Activated CD8-positive, alpha-beta memory T cell treated with anti-CD3 and anti-CD28 coated beads for 24 hours (primary cell): Measurements from ENCODE around the gene USP54.
"Not testable (repeated sequence)": the region's sequence is repeated elsewhere in the genome, so short reads cannot be mapped to it uniquely, and the experiment has no call there.

Experiments
- DNase-seq: peaks from one replicate; pipeline ENCODE4 v3.0.0-alpha.2; 2020

Gene USP54

GRCh38 chr10:73586583-73586984 is 4.6 kb downstream of the USP54 start:
- no peak for DNase-seq

GRCh38 chr10:73585327-73585726 is 5.8 kb downstream of the USP54 start:
- DNase-seq, result no peak

- no peak for DNase-seq
Measured at GRCh38 chr10:73584737-73585136, 6.4 kb downstream of the USP54 start.

GRCh38 chr10:73581918-73582317 is 9.2 kb downstream of the USP54 start:
- no peak for DNase-seq

- DNase-seq, result not testable (repeated sequence)
Measured at GRCh38 chr10:73578927-73579326, 12.2 kb downstream of the USP54 start.

GRCh38 chr10:73577788-73578187 is 13.4 kb downstream of the USP54 start:
- DNase-seq, result no peak

GRCh38 chr10:73576890-73577591 is 14.1 kb downstream of the USP54 start:
- DNase-seq, result no peak

GRCh38 chr10:73576178-73576889 is 14.8 kb downstream of the USP54 start:
- no peak for DNase-seq

GRCh38 chr10:73567025-73567424 is 24.1 kb downstream of the USP54 start:
- DNase-seq, result not testable (repeated sequence)

GRCh38 chr10:73561192-73561591 is 29.9 kb downstream of the USP54 start:
- no peak for DNase-seq

GRCh38 chr10:73559590-73559989 is 31.6 kb downstream of the USP54 start:
- DNase-seq, result no peak

- no peak for DNase-seq
Measured at GRCh38 chr10:73556855-73557254, 34.3 kb downstream of the USP54 start.

- no peak for DNase-seq
Measured at GRCh38 chr10:73554721-73555120, 36.4 kb downstream of the USP54 start.

- DNase-seq, result no peak
Measured at GRCh38 chr10:73553761-73554160, 37.4 kb downstream of the USP54 start.

GRCh38 chr10:73552819-73553715 is 38.1 kb downstream of the USP54 start:
- no peak for DNase-seq

GRCh38 chr10:73551515-73551914 is 39.6 kb downstream of the USP54 start:
- DNase-seq, result no peak

GRCh38 chr10:73545357-73545756 is 45.8 kb downstream of the USP54 start:
- DNase-seq, result no peak

- no peak for DNase-seq
Measured at GRCh38 chr10:73537709-73538108, 53.4 kb downstream of the USP54 start.

GRCh38 chr10:73537288-73537687 is 53.9 kb downstream of the USP54 start:
- DNase-seq, result no peak

GRCh38 chr10:73534857-73535256 is 56.3 kb downstream of the USP54 start:
- DNase-seq, result no peak

- peak; percentile 70 for DNase-seq
Measured at GRCh38 chr10:73529089-73529832, 61.9 kb downstream of the USP54 start.

- no peak for DNase-seq
Measured at GRCh38 chr10:73522263-73522662, 68.9 kb downstream of the USP54 start.

GRCh38 chr10:73519336-73519735 is 71.8 kb downstream of the USP54 start:
- no peak for DNase-seq
